DMS114 treated with DMSO at 0.1 percent for 48 hours (cell line): ENCODE measurements around the gene HINT1.
"Not testable (repeated sequence)": the region's sequence is repeated elsewhere in the genome, so short reads cannot be mapped to it uniquely, and the experiment has no call there.

Experiments used
- DNase-seq: peaks from one replicate; lab custom pipeline; 2025; ENCODE audit not compliant: unreplicated experiment; lab: John Stamatoyannopoulos, UW

Gene HINT1

DNA sequence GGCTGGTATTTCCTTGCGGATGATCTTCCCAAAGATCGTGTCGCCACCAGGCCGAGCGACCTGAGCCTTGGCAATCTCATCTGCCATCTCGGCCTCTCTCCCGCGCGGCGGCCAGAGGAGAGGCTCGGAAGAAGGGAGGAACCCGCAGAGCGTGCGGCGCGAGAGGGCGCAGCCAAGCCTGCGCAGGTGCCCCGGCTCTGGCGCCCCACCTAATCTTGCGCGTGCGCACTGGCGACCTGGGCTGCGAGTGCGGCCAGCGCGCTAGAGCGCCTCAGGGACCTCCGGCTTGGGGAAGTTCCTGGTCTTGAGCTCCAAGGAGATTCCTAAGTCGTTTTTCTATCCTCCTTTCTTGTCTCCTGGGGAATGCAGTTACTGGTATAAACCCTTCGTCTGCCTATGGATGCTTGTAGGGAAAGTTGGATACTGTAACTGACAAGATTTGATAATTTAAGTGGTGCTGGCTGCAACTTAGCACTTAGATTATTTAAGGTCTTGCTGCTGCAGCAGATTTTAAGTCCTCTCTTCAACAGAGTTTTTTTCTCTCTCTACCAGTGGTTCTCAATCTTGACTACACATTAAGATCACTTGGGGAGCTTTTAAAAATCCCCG, at the start of gene HINT1:
Gene HINT1 (minus strand): TSS at position 138 of the 609 bp plus-strand sequence. CDS start 51 bp downstream, at position 87.
- peak; percentile 78 for DNase-seq

DNA sequence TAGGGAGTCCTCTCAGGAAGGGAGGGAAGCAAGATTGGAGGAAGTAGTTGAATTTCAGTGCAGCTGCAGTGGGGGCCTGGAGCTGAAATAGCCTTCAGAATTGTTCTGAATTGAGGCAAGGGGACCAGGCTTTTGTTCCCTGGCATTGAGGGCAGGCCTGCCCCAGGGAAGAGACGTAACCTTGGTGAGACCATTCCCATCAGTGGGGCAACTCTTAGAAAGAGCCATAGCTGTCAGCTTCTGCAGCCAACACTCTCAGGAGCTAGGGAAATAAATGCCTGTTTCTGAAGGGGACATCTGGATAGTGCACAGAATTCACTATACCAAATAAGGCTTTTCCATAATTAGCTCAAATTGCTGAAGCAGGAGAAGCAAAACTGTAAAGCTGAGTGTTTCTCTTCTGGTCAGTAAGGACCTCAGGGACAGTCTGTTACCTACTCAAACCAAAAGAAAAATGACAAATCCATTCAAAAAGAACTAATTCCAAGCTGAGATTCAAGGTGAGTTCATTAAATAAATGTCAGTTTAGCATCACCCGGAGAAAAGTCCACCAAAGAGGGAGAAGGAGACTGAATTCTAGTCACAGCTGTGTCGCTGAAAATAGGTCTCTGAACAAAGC, 49.7 kb upstream of the HINT1 start:
- DNase-seq = no peak

DNA sequence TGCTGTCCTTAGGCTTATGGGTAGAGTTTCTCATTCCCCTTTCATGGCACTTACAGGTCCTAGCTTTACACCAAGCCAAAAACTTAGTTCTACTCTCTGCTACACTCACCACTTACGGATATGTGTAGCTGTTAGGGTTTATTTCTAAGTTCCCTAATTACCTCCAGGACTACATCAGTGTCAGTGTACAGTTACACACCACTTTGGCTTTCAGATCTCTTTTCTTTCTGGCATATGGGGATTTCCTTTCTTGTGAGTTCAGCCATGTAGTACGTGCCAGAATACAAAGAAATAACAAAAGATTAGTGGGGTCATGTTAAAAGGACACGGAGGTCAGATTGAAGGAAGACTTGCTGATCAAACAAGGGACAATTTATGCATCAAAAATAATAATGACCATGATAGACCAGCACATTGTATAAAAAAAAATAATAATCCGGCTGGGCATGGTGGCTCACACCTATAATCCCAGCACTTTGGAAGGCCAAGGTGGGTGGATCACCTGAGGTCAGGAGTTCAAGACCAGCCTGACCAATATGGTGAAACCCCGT, 47.5 kb upstream of the HINT1 start:
- no peak for DNase-seq

DNA sequence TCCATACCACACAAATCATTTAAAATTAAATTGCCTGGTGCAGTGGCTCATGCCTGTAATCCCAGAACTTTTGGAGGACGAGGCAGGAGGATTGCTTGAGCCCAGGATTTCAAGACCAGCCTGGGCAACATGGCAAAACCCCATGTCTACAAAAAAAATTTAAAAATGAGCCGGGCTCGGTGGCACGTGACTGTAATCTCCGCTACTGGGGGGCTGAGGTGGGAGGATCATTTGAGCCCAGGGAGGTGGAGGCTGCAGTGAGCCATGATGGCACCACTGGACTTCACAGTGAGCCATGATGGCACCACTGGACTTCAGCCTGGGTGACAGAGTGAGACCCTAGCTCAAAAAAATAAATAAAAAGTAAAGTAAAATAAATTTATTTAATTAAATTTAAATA, 46.6 kb upstream of the HINT1 start:
- no peak for DNase-seq

DNA sequence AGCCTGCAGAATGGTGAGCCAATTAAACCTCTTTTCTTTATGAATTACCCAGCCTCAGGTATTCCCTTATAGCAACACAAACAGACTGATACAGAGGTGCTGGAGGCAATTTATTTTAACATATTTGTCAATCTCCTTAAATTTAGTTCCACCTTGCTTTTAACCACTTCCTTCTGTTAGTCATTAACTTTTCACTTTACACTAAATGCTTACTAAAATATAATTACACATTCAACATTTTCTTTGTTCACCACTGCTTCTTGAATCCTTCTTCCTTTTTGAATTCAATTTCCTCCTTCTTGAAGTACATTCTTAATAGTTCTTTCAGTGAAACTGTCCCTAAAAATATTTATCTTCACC, 45.1 kb upstream of the HINT1 start:
- no peak for DNase-seq

DNA sequence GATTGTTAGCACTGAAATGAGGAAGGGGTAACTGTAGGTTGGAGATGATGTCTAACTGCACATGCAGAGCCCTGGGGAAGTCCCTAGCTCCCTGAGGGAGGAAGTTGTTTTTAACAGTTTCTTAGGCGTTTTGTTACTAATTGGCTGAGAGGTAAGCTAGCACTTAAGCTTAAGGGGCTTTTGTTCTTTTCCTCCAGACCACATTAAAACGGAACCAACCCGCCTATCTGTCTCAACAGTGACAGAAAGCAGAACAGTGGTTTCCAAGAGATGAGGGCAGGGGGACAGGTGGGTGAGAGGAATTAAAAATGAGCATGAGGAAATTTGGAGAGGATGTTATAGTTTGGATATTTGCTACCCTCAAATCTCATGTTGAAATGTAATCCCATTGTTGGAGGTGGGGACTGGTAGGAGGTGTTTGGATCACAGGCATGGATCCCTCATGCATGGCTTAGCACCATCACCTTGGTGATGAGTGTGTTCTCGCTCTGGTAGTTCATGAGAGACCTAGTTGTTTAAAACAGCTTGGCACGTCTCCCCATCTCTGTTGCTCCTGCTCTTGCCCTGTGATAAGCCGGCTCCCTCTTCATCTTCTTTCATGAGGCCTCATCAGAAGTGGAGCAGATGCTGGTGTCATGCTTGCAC, 44.6 kb upstream of the HINT1 start:
- DNase-seq = no peak

DNA sequence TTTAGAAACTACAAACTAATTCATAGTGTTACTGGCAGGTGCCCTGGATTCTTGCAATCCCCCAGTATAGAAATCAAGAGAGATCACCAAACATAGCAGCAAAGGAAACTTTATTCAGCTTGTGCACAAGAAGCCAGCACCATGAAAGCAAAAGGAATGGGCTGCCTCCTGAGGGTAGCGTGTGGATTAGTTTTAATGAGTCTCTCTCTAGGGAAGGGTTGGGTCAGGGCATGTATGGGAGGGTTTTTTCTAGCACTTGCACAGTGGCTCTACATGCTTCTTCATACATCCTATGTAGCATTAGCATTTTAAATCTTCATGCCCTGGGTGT, 44.1 kb upstream of the HINT1 start:
- DNase-seq = no peak

DNA sequence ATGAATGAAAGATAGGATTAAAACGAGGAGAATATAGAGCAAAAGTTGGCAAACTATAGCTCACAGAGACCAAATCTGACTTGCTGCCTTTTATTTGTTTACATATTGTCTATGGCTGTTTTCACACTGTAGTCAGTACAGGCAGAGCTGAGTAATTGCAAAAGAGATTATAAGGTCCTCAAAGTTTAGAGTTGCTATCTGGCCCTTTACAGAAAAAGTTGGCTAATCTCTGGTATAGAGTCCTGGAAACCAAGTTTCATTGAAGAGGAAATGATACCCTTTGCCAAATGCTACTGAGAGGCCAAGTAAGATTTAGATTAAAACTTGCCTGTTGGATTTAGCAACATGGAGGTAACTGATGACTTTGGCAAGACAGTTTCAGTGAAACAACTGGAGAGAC, 41.7 kb upstream of the HINT1 start:
- DNase-seq = no peak

DNA sequence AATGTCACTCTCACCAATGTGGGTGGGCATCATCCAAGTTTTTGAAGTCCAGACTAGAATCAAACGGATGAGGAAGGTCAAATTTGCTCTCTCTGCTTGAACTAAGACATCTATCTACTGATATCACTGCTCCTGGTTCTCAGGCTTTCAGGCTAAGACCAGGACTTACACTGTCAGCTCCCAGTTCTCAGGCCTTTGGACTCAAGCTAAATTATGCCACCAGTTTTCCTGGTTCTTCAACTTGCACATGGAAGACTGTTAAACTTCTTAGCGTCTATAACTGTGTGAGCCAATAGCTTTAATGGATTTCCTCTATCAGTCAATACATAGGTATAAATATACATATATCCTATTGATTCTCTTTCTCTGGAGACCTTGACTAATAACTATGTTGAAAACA, 41.0 kb upstream of the HINT1 start:
- DNase-seq = no peak

DNA sequence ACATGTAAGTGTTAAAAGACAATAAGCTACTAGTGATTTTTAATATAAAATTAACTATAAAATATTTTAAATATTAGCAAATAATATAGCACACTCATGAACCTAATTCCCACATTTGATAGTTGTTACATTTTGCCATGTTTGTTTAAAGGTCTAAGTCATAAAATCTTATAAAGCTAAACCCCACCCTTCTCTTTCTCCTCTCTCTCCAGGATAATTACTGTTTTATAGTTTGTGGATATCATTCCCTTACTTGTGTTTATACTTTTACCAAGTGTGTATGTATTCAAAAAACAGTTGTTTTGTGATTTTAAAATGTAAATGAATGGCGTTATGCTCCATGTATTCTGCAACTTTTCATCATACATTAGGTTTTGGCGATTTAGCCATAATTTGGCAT, 39.9 kb upstream of the HINT1 start:
- no peak for DNase-seq

DNA sequence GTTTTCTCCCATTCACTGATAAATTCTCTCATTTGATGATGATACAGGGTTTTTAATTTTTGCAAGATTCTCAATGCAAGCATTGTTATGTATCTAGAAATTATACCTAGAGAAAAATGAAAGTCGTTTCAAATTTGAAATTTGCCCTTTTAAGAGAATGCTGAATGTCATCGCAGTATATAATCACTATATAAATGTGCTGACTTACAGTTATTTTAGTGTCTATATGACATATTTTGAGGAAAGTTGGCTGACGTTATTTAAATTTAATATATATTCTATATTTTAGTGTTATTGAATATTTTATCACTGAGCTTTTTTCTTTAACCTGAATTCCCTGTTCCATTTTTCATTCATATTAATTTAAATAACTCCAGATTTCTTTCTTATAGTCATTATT, 35.5 kb upstream of the HINT1 start:
- no peak for DNase-seq

DNA sequence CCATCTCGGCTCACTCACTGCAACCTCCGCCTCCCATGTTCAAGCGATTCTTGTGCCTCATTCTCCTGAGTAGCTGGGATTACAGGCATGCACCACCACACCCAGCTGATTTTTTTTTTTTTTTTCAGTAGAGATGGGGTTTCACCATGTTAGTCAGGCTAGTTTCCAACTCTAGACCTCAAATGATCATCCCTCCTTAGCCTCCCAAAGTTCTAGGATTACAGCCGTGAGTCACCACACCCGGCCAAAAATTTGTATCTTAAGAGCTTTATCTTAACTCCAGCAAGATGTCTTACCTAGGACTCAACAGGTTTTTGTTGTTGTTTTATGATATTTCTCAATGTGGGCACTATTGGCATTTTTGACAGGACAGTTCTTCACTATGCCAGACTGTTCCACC, 33.6 kb upstream of the HINT1 start:
- no peak for DNase-seq

DNA sequence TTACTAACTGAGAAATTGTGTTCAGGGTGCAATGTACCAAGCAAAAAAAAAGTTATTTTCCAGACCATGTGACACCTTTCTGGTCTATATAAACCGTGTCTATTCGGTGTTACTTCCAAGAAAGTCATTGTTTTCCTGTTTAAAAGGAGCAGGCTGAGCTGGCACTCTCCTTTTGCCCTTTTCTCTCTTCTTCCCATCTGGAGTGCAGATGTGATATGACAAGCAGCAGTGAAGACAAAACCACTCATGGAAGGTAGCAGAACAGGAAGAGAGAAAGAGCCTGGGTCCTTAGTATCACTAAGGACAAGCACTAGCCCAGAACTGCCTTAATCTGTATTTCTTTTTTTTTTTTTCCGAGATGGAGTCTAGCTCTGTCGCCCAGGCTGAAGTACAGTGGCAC, 31.3 kb upstream of the HINT1 start:
- DNase-seq = no peak

DNA sequence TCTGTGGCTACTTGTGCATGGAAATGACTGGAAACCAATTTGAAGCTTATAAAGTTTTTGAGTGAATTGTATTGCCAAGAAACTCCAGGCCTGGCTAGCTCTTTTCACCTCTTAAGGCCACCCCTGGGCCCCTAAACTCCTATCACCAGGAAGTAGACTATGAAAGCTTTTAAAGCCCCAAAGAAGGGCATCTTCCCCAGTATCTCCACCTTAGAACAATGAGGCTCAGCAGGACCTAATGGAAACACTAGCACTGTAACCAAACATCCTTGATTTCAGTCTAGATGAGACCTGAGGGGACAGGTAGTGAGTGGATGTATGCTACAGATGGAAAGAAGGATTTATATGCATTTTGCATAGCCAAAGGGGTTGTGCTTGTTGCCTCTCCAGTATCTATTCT, 30.6 kb upstream of the HINT1 start:
- DNase-seq = no peak

DNA sequence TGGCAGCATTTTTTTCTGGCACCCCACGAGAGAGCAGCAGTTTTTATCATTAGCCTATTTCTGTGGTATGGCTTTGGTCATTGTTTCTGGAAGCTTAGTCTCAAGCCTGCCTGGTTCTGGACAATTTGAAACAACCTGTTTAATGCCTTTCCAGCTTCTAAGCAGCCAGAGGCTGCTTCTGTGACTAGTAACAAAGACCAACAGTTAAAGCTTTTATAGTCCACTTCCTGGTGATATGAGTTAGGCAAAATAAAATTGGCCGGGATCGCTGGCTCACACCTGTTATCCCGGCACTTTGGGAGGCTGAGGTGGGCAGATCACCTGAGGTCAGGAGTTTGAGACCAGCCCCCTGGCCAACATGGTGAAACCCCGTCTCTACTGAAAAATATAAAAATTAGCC, 29.7 kb upstream of the HINT1 start:
- DNase-seq = no peak

DNA sequence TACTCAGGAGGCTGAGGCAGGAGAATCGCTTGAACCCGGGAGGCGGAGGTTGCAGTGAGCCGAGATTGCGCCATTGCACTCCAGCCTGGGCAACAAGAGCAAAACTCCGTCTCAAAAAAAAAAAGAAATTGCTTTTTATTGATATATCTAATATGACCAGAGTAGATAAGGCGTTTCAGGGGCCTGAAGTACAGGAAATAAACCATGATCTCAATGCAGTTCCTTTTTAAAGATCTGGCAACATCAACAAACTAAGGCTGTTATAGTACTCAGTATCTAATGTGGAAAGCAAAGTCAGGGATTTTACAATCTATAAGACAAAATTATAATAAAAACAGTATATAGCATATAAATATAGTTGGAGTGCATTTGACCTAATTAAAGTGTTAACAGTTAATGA, 28.8 kb upstream of the HINT1 start:
- DNase-seq = not testable (repeated sequence)

DNA sequence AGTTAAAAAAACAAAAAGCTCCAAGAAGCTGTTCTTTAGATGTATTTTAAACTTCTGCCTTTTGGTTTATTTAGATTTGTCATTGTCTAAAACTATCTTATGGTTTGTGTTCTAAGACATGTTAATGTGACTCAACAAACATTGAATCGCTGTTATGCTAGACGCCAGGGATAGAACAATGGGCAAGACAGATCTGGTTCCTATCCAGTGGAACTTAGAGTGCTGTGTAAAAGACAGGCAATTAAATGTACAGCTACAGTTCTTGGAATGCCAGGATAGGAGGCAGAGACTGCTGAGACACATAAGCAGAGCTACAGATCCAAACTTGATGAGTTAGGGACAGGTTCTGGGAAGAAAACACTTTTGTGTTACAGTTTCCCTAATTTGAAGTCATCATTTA, 28.1 kb upstream of the HINT1 start:
- no peak for DNase-seq

DNA sequence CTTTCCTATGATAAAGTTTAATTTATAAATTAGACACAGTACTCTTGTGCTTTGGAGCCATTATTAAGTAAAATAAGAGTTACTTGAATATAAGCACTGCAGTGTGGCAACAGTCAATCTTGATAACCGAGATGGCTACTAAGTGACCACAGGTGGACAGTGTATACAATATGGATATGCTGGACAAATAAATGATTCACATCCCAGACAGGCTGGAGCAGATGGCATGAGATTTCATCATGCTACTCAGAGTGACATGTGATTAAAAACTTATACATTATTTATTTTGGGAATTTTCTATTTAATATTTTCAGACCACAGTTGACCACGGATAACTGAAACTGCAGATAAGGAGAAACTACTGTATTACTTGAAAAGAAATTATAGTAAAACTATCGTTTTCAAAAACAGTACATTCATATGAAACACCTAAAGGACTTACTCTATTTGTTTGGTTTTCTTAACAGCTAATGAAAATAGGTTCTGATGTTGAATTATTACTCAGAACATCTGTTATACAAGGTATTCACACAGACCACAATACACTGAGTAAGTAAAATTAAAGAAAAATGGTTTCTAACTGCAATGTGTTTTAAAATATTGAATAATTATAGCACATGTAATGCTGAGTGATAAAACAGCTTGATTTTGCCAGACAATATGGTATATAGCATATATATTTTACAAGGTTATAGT, 21.7 kb upstream of the HINT1 start:
- DNase-seq = no peak

DNA sequence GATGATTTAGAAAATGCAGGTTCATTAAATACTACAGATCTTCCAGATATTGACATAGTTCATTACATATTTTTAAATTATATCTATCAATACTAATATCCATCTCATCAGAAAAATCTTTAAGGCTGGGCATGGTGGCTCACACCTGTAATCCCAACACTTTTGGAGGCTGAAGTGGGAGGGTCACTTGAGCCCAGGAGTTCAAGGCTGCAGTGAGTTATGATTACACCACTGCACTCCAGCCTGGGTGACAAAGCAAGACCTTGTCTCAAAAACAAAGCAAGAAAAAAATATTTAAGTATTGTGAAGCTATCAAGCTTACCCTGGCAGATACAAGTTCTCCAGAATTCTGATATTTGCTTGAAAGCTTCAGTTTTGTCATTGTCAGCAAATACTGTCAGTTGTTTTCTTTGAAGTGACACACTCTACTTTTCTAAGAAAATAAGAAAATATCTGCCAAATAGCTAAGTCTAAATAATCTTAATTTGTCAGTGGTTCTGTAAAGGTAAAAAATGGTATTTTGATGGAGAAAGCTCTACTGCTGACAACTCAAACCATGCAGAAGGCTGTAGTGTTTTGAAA, 20.6 kb upstream of the HINT1 start:
- DNase-seq = no peak

DNA sequence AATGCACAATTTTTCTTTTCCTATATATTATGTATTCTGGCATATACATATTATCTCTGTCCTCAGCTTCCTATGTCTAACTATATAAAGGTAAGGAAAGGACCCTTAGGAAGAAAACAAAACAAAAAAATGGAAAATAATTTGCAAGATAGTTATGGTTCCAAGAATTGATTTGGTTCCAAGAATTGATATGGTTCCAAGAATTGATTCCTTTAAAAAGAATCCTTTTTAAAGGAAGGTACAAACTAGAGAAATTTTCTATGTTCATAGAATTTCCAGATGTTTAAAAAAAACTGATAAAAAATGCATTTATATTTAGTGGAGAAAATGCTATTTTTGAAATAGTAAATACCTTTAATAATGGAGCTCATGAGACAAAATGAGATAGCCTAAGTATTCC, 17.8 kb upstream of the HINT1 start:
- DNase-seq = no peak

DNA sequence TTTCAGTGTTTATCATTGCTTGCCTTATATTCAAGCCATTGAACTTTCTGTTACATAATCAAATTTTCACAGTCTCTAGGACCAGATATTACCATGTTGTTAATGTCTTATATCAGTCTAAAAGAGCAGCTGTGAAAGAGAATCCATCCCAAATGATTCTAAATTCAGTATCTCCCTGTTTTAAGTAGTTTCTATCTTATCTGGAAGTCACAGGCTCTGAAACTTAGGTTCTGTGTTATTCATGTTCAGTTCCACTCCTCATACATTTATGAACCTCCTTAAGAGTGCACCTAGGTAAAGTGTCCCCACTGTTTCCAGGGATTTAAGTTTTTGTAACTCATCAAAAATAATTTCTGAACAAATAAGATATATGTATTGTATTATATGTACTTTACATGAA, 15.4 kb upstream of the HINT1 start:
- no peak for DNase-seq
